Activated CD8-positive, alpha-beta memory T cell treated with anti-CD3 and anti-CD28 coated beads, Interleukin-2, amount 50 U/mL, for 48 hours (primary cell): Measurements from ENCODE around the gene GNB1L.

Experiments used
- DNase-seq: peaks from one replicate; pipeline ENCODE4 v3.0.0-alpha.2; 2020

GNB1L gene

DNA sequence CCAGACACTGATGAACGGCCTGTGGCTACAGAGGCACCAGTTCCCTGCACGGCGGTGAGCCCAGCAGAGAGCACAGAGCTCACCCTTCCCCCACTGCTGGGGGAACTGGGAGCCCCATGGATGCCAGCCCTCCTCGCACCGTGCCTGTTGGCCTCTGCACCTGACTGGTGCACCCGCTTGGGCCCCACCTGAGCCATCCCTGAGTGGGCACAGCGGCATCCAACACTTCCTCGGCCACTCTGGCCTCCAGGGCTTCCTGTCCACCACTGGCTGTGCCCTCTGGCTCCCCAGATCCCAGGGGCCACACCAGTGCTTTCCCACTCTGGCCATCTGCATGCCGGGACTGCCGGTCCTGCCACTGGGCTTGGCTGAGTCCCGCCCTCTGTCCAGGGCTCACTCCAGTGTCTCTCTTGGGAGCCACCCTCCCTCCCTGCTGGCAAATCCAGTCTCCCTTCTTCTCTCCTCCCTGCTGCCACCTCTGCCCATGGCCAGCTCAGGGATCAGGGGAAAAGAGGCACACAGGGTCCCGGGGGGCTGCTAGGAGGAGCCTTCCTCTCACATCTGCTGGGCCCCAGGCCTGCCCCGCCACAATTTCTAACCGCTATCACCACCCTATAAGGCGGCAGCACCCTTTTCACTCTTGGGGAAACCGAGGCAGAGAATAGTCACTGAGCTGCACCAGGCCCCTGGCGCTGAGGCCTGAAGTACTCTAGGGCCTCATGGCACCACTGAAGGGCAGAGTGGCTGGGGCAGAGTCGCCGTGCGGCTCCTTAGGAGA is 33.0 kb downstream of the GNB1L start:
- peak; percentile 25 for DNase-seq

DNA sequence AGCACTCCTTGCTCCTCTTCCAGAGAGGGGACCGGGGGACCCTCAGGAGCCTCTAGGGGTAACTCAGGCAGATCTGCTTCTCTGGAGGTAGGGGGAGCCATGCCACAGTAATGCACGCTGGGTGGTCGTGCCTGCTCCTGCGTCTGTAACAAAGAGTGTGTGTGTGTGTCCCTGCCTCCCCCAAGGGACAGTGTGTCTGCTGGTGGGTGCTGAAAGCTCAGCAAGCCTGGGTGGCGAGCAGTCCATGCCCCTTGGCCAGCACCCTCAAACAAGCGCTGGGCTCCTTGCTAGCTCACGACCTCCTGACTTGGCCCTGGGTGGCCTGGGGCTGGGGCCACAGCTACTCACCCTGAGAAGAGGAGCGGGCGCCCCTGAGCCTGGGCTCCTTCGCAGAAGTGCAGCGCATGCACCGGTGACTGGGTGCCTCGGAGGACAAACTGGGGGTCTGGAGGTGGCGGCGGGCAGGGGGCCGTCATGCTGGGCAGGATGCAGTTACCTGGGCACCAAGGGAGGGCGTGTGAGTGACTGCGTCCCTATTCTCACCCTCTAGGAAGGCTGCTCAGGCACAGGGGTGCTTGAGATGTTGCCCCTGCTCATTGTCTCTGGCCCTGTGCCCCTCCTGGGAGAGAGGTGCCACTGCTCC is 33.7 kb downstream of the GNB1L start:
- peak; percentile 40 for DNase-seq

DNA sequence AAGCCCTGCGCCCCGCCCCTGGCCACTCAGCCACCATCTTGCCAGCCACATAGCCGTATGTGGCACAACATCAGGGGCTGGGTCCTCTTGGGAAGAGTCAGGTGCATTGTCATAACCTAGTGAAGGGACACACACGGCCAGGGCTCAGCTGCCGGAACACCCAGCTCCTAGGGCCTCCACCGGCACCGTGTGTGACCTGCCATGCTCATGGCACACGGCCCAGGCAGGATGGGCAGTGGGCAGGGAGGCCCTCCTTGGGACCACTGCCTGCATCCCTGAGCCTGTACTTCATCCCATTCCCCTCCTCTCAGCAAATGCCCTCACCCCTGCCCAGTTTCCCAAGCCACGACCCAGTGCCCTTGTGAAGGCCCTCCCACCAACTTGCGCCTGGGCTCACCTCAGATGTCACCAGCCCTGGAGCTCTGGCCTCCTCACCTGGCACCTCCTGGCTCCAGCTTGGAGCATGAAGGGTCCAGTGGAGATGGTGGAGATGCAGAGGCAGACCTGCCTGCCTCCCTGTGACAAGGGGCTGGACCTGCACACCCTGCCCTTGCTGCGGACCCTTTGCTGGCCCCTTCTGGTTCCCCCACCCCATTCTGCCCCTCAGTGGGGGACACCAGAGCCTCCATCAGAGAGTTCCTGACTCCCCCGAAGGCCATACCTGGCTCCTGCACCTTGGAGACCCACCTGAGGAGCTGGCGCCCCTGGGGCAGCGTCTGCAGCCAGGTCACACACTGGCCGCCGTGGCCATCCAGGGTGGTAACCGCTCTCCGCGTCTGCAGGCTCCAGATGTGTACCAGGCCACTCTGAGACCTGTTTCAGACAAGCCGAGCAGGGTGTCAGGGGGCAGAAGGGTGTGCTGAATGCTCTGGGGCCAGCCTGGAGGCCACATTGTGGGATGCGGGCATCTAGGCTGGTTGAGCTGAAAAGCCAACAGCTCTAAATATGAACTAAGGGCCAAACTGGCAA is 34.5 kb downstream of the GNB1L start:
- DNase-seq = peak; percentile 32

DNA sequence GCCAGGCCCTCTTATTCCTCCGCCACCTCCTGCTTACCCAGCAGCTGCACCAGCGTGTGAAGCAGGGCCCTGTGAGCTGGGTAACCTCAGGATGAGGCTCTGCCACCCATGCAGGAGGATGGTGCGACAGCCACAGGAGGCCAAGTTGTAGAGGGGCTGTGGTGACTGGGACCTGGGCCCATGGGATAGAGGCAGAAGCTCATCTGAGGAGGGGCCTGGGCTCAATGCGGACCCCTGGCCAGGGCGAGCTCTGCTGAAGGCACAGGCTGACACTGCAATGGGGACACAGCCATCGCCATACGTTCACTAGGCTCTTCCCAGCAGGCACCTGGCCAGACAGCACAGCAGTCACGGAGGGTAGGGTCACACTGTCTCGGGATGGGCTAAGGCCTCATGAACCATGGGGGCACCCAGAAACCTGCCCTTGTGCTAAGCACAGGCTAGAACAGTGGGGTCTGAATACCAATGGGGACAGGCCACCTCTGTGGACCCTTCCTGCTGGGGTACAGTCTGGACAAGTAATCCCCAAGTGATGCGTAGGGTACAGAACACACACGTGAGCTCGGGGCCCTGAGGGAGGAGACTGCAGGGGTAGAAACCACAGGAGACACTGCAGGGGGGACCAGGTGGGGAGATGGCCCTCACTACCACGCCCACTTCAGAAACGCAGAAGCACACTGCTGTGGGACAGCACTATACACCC is 35.3 kb downstream of the GNB1L start:
- DNase-seq = peak; percentile 35

DNA sequence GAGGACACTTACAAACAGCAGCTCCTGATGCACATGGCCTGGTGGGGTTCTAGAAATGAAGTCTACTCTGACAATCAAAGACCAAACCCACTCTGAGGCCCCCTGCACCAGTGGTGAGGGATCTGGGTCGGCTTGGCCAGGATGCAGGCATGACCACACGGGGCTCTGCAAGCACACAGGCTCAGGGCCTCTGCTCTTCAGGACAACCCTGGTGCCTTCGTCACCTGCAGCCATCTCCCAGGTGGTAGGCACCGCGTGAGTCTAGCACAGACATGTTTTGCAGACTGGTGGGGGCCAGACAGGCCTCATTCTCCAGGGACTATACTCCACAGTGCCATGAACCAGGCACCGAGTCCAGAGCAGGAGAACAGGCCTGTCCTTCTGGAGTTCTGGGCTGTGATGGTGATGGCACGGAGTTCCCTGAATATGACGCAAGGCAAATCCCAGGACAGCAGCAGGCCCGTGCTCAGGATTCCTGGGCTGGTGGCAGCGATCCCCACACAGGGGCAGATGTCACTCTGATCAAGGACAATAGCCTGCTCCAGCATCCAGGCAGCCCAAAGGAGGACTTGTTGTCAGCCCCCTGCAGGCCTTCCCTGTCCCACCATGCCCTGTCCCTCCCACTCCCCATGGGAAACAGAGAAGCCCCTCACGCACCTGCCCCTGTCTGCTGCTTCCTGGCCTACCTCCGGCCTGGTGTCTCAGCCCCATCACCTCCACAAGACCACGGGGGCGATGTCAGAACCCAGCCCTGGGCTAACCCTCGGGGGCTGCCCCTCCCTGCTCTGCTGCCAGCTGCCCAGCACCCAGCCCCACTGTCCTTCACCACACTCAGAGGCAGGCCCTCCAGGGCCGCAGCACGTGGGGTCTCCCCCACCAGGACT is 36.1 kb downstream of the GNB1L start:
- peak; percentile 40 for DNase-seq

DNA sequence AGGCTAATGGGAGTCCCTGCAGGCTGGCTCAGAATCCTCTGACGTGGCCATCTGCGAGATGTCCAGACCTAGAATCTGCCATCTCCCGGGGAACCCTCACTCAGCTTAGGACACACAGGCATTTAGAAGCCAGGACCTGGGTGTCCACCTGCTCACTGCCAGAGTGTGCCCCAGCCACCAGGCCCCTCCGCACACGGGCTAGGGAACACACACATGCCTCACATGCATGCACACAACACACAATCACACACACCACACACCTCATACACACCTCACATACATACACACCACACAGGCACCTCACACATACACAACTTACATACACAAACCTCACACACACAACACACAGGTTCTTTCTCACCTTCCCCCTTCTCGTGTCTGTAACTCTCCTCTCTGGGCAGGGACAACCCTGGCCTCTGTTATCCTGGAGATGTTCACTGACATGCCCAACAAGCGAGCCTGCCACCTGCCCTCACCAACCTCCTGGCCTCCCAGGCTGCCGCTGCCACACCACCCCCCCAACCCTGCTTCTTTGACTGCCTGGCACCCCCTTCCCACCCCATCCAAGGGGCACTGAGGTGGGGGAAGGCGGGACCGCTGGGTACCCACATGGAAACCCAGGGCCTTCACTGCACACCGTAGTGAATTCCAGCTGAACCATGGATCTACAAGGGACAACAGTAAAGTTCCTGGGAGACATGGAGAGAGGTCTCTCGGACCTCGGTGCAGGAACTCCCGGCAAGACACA is 38.1 kb downstream of the GNB1L start:
- peak; percentile 18 for DNase-seq

DNA sequence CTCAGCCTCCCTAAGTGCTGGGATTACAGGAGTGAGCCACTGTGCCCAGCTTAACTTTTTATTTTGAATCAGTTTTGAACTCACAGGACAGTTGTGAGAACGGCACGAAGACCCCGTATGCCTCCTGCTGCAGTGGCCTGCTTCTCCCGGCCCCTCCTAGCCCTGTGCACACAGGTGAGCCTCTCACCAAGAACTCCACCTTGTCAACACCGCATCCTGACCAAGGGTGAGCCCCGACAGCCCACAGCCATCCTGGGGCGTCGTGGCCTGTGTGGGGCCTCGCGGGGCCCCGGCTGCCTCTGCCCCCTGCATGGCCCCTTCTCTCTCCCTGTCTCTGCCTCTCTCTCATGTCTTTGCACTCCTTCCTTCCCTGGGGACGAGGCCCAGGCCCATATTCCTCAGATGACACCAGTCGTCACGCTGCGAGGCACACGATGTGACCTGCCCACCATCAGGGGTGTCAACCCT is 38.8 kb downstream of the GNB1L start:
- DNase-seq = peak; percentile 34

DNA sequence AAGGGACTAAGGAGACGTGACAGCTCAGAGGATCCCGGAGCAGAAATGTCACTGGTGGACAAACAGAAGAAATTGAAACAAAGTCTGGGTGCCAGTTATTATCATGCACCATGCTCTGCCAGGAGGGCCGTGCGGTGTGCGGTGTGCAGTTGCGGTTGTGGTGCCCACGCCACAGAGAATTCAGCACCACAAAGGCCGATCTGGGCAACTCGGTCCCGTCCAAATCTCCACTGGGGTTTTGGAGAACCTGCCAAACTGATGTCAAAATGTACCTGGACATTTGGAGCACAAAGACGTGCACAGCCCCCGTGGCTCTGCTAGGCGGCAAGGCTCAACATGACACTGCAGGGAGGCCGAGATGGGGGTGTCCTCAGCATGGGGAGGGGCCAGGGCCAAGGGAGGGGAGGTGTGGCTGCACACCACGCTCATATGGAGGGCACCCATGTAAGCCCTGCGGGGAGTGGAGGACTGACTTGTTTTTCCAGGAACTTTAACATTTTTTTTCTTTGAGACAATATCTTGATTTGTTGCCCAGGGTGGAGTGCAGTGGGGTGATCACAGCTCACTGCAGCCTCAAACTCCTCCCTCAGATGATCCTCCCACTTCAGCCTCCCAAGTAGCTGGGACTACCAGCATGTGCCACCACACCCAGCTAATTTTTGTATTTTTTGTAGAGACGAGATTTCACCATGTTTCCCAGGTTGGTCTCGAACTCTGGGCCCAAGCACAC is 39.4 kb downstream of the GNB1L start:
- peak; percentile 40 for DNase-seq

DNA sequence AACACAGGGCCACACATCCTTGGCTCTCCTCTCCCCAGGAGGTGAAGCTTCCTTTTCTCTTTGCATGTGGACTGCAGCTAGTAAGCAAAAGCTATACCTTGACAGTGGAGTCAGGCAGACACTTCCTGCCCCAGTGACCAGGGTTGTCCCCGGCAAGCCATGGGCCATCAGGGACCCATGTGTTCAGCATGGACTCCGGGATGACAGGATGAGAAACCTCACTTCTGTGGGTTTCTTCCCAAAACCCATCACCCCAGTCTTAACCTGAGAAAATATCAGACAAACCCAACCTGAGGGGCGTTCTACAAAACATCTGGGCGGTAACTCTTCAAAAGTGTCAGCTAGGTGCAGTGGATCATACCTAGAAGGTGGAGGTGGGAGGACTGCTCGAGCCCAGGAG is 40.2 kb downstream of the GNB1L start:
- DNase-seq = peak; percentile 13

DNA sequence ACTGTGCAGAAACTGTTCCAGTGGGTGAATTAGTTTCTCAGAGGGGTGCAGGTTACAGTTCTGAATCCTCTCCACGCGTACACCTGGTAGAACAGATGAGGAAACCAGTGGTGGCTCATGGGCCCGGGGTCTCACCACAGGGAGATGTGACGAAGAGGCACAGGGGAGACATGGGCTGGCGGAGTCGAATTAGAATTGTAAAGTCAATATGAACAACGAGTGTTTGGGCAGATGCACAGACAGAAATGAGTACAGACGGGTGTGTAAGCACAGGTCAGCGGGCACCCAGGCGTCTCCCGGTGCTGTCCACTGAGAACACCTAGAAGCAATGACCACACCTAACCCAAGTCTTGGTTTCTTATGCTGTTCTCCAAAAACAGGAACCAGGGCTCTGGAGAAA is 41.8 kb downstream of the GNB1L start:
- no peak for DNase-seq

DNA sequence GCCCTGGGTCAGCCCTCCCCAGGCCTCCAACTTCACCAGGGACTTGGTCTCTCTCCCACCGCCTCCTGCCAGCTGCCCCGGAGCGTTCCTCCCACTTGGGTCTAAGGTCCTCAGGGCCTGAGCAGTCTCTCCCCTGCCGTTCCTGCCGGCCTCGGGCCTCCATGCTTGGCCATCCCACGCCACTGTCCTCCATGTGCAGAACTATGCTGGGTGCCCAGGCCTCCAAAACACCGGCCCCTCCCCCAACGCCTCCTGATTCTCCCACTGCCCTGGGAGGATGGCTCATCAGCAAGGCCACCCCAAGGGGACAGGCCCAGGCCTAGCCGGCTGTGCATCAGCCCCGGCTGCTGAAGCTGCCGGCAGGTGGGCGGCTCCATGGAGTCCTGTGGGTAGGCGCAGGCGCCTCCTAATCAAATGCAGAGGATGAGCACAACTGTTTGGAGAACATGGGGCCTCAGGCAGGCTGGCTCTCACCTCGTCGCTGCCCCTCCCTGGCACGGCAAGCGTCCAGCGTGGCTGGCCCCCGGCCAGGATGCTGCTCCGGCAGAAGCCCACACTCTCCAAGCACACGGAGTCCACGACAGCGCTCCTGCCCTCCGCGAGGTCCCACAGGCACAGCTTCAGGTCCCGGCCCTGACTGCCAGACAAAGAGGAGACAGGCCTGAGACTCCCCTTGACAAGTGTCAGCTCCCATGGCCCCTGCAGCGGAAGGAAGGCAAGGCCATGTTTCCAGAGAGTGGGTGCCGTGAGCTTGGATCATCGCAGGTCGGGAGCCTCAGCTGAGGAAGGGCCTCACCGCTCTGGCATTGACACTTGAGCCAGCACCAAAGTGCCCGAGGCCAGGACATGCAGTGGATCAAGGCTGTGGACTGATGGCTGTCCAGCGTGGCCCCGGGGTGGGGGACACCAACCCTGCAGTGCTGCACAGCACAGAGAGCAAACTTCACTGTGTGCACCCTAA is 42.6 kb downstream of the GNB1L start:
- DNase-seq = peak; percentile 39

DNA sequence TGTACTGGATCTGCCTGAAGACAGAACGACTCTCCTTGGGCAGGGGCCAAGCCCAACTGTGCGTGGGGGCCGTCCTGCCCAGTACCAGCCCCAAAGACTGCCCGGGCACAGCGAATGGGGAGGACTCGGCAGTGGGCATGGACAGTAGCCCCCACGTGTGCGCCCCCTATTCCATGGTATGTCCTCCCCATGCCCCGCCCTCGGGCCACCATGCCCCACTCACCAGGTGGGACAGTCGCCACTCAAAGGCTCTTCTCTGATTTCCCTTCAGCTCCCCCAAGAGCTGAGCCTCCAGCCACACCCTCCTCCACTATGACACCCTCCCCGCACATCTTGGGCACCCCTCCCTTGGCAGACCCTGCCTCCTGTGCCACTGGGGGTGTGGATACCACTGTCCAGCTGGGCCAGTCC is 43.5 kb downstream of the GNB1L start:
- DNase-seq = peak; percentile 34

DNA sequence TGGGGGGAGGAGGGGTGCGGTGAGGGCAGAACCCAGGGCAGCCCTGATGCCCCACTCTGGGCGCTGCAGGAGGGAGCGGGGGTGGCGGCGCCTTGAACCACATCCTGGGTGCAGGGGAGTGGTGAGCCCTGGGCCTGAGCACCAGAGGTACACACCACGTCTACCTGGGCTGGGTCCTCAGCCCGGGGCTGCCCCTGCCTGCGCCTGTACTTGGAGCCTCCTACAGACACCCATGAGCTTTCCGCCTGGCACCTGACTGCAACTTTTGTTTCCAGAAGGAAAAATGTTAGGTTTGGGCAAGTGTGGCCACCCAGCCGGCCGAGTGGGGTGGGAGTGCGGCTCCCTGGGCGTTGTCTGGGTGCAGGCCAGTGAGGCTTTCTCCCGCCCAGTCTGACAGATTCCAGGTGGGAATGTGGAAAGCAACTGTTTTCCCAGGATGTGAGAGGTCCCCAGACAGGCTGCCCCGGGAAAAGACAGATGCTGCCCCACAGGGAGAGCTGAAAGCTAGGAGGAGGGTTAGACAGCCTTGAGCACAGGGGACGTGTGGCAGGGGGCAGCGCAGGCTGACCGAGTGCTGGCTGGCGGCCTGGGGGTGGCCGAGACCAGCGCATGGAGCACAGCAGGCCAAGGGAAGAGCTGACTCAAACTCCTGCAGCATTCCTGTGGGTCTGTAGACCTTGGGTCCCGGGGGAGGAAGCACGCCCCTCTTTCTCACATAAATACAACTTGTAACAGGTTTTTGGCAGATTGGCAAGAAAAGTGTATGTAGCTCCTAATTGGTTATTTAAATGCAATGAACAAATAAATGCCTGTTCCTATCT is 44.1 kb downstream of the GNB1L start:
- peak; percentile 36 for DNase-seq

DNA sequence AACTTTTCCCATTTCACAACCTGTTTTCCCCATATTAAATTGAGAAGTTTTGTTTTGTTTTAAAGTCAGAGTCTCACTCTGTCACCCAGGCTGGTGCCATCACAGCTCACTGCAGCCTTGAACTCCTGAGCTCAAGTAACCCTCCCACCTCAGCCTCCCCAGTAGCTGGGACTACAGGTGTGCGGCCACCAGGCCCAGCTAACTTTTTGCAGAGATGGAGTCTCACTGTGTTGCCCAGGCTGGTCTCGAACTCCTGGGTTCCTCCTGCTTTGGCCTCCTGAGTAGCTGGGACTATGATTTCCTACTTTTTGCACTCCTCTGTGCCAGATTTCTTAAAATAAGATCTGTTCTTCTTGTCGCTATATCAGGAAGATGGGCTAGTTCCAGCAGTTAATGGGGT is 44.9 kb downstream of the GNB1L start:
- DNase-seq = no peak

DNA sequence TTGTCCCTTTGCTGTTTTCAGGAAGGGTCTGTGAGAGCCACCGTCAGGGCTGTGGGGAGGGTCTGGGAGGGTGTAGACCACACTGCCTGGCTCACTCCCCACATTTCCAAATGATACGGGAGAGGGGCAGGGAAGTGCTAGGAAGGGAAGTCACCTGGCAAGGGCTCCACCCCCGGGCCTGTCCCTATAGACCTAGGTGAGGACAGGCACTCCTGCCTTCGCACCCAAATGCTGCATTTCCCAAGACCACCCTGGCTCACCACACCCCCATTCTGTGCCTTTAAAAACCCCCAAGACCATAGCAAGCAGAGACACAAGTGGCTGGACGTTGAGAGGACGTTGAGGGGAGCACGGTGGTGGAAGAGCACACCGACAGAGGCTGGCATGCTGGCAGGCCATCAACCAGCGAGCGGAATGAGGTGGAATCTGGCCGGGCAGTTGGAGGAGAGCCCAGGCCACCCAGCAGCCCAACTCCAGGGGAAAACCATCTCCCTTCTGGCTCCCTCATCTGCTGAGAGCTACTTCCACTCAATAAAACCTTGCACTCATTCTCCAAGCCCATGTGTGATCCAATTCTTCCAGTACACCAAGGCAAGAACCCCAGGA is 45.7 kb downstream of the GNB1L start:
- DNase-seq = no peak

DNA sequence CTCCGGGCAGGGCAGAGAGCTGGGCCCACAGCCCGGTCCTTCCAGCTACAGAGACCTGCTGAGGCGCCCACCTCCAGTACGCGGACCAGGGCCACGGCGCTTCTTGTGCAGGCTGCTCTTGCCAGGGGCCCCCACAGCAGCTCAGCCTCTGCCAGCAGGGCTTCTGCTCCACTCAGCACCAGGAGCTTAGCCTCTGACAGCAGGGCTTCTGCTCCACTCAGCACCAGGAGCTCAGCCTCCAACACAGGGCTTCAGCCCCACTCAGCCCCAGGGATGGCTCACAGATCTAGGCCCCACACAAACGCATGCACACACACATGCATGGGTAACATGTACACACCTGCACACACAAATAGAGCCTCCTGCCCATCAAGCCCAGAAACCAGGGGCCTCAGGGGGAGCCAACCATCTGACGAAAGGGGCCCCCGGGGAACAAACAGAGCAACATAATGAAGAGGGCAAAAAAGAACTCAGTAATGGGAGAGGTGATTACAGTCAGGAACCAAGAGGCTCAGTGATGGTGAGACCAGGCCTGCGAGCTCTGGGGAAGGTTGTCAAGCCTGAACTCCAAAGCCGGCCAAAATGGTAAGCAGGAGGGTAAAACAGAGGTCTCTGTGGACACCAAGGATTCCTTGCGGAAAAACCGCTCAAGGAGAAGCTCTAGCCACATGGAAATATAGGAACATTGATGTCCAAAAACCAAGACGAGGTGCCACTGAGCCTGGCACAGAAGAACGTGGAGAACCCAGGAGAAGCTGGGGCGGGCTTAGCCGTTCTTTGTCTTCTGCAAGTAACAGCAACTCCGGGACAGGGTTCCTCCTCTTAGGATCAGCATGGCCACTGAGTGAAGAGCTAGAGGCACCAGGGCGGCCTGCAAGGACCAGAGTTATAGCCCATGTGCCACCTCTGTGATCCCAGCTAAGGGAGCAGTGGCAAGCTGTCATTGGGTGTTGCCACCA is 46.5 kb downstream of the GNB1L start:
- no peak for DNase-seq
